ENCODE data around the gene SEMA4G. TPM values are rescaled to one million over a fixed set of nuclear protein-coding genes. Genes with fewer than 3 reads are reported as not detected.

SEMA4G gene
- total and polyA plus RNA-seq, 2 of the 13 experiments (the other 11 are each of a cell fraction or from before 2014, with no cell fraction given): 46.2 to 207 TPM

GRCh38 chr10:101008823-101009423 lies 39.6 kb downstream of the SEMA4G start (continued):
- TF ChIP-seq MED8 (CRISPR knock-in tag; IDR thresholded peaks at IDR 0.05; ENCODE audit: insufficient replicate concordance) (peak; percentile 71), GZF1 (CRISPR knock-in tag; IDR thresholded peaks at IDR 0.05) (no peak), KDM2A (CRISPR knock-in tag; IDR thresholded peaks at IDR 0.05; ENCODE audit: borderline replicate concordance, low read depth) (peak; percentile 61; the same call in 1 of the 2 replicates), YY1 (IDR thresholded peaks at IDR 0.05; ENCODE audit: insufficient read depth, insufficient replicate concordance, low read depth, low read length) (peak; percentile 11), ZNF274 (CRISPR knock-in tag; IDR thresholded peaks at IDR 0.05) (0 out of 2 replicates have a peak, but pooled peaks have one; percentile 15), PATZ1 (CRISPR knock-in tag; IDR thresholded peaks at IDR 0.05) (peak; percentile 95), ZNF317 (CRISPR knock-in tag; IDR thresholded peaks at IDR 0.05) (0 out of 2 replicates have a peak, but pooled peaks have one; percentile 31), HDAC1 (CRISPR knock-in tag; IDR thresholded peaks at IDR 0.05) (no peak; the same call in 1 of the 2 replicates), ZKSCAN5 (CRISPR knock-in tag; IDR thresholded peaks at IDR 0.05) (peak; percentile 81; the same call in 1 of the 2 replicates), NR2F6 (IDR thresholded peaks at IDR 0.05) (no peak), NR2F6 (CRISPR knock-in tag; IDR thresholded peaks at IDR 0.05) (0 out of 2 replicates have a peak, but pooled peaks have one; percentile 44), FLYWCH1 (CRISPR knock-in tag; IDR thresholded peaks at IDR 0.05) (no peak), HNRNPL (IDR thresholded peaks at IDR 0.05; ENCODE audit: low read depth, low read length) (peak; percentile 58; the same call in 1 of the 2 replicates), SNAPC4 (CRISPR knock-in tag; IDR thresholded peaks at IDR 0.05) (0 out of 2 replicates have a peak, but pooled peaks have one; percentile 41), TBX3 (IDR thresholded peaks at IDR 0.05; ENCODE audit: borderline replicate concordance) (peak; percentile 51; the same call in 1 of the 2 replicates), TRIM22 (IDR thresholded peaks at IDR 0.05) (no peak), ZNF530 (CRISPR knock-in tag; IDR thresholded peaks at IDR 0.05; ENCODE audit: low read depth) (no peak), GLI4 (CRISPR knock-in tag; IDR thresholded peaks at IDR 0.05; ENCODE audit: borderline replicate concordance) (no peak), FOSL2 (CRISPR knock-in tag; IDR thresholded peaks at IDR 0.05) (peak; percentile 44), SP5 (CRISPR knock-in tag; IDR thresholded peaks at IDR 0.05; ENCODE audit: borderline replicate concordance, low read depth) (peak; percentile 76; the same call in 1 of the 2 replicates), CHD4 (IDR thresholded peaks at IDR 0.05; ENCODE audit: borderline replicate concordance, low read length) (no peak), MXD3 (CRISPR knock-in tag; IDR thresholded peaks at IDR 0.05) (peak; percentile 25; the same call in 1 of the 2 replicates)
